ENCODE results near the gene HTR2B.
"Not testable (repeated sequence)": the region's sequence is repeated elsewhere in the genome, so short reads cannot be mapped to it uniquely, and the experiment has no call there.

- TF ChIP-seq CTCF (IDR thresholded peaks at IDR 0.05 in 4 of 5, conservative IDR thresholded peaks at IDR 0.05 in 1 of 5); POLR2A (IDR thresholded peaks at IDR 0.05): not testable (repeated sequence)
Measured at GRCh38 chr2:231067531-231067930, 57.3 kb downstream of the HTR2B start.

Measured in gastrocnemius medialis (tissue), 4 donors.